NCI-H524 treated with DMSO at 0.1 percent for 48 hours (cell line): Measurements from ENCODE around the gene GNLY.
"Not testable (repeated sequence)": the region's sequence is repeated elsewhere in the genome, so short reads cannot be mapped to it uniquely, and the experiment has no call there.

Experiments used
- DNase-seq: peaks from one replicate; lab custom pipeline; 2025; lab: John Stamatoyannopoulos, UW

GNLY gene

DNA sequence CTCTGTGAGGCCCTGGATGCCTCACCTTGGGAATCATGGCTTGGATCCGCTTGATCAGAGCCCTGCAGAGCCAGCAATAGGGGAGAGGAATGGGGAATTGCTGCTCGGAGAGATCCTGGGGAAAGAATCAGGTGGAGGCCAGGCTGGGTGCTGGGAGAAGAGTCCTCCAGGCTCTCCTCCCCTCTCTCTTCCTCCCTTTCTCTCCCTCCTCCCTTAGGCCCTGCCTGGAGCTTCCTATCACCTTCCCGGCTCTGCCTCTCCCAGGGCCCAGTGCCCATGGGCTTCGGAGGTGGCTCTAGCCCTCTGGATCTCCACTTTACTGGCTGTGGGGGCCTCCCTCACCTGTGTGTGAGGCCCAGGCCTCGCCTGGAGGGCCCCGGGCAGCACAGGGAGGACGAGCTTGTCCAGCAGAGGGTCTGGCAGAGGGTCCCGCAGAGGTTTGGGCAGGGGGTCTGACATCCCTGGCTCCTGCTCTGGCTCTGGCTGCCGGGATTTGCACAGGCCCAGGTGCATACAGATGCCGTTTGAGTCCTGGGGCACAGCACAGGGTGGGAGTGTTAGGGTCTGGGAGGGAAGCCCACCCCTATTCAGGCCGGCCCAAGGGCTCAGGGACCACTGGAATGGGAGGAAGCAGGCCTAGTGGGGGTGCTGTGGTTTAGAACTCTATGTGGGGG is 28.8 kb upstream of the GNLY start:
- DNase-seq: no peak

DNA sequence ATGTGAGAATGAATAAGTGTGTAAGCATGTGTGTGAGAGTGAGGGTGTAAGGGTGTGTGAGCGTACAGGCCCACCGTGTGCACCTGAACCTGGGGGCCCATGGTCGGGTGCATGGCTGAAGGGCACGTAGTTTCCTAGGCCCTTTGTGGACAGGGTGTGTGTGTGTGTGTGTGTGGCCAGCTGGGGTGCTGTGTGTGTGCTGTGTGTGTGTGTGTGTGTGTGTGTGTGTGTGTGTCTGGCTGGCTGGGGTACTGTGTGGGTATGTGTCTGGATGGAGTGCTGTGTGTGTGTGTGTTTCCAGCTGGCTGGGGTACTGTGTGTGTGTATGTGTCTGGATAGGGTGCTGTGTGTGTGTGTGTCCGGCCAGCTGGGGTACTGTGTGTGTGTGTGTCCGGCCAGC is 28.1 kb upstream of the GNLY start:
- no peak for DNase-seq

DNA sequence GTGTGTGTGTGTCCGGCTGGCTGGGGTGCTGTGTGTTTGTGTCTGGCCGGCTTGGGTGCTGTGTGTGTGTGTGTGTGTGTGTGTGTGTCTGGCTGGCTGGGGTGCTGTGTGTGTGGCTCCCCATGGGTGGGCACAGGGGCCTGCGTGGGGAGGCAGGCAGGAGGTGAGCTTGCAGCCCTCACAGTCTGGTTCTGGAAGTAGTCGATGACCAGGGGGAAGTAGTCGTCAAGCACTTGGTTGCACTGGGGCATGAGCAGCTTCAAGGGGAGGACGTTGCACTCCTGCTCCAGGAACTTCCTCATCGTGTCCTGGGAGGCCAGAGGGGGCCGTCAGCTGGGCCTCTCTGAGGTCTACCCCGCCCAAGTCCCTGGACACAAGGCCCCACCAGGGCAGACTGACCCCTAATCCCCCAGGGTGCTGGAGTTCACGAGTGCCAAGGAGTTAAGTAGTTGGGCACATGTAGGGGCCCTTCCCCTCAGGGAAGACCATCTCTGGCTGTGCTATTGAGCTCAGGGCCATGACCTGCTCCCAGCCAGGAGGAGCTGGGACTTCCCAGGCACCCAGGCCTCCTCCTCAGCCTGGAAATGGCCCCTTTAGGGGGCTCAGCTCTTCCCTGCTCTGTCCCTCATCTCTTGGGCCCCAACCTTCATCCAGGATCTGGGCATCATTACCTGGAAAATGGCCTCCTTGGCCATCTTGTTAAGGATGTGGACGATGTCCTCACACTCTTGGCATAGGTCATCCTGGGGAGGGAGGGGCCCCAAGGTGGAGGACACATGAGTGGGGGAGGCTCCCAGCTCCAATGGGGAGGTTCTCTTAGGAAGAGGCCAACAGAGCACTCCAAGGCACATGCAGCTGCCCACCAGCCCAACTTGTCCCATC is 27.5 kb upstream of the GNLY start:
- DNase-seq: no peak

DNA sequence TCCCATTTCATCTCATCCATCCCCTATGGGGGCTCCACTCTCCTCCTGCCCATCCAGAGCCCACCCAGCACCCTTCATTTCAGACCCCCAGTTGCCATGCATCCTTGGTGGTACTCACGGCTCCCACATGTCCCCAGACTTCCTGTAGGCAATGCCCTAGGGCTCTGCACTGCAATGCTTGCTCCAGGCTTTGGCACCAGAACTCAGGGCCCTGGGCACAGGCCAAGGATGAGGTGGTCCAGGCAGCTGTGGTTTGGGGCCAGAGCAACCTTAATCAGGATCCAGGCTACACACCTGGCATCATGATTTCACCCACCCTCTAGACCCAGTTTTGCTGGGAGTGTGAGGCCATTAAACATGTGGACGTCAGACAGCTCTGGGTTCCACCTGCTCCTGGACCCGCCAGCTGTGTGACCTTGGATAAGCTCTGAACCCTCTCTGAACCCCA is 26.6 kb upstream of the GNLY start:
- DNase-seq: no peak

DNA sequence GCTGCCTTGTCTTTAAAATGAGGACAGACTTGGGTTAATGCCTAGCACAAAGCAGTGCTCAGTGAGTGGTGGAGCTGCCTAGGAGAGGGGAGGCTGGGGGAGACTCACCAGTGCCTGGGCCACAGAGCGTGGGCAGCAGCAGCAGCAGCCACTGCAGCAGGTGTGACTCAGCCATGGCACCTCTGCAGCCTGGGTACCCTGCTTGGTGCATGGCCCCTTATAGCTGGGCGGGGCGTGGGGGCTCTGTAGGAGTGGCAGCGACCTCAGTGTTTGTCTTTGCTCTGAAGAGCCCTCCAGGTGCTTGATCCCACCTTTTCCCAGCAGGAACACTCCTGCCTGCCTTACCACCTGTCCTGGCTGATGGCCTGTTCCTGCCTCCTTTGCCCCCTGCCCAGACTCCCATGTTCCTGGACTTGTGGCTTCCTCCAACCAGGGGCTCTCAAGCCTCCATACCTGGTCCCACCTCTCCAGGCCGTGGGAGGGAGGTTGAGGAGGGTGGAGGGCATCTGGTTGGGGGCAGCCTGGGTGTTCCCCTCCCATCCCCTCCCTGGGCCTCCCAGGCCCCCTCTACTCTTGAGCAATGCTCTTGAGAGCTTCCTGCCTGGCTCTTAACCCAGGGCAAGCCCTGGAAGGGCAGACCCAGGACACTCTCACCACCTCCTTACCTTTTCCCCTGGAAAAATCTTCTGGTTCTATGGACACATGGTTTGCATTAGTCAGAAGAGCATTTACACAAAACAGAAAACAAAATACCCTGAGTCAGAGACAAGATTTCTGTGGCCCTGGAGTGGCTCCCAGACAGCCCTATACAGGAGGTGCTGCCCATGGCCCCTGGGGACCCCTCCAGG is 25.9 kb upstream of the GNLY start, which contains the start of gene SFTPB:
Gene SFTPB (minus strand): TSS at position 191 of the 848 bp plus-strand sequence. CDS start 16 bp downstream, at position 175.
- DNase-seq: no peak

GRCh38 chr2:85668857-85669142 is 25.4 kb upstream of the GNLY start:
- DNase-seq: no peak

GRCh38 chr2:85669549-85669948 is 24.6 kb upstream of the GNLY start:
- no peak for DNase-seq

DNA sequence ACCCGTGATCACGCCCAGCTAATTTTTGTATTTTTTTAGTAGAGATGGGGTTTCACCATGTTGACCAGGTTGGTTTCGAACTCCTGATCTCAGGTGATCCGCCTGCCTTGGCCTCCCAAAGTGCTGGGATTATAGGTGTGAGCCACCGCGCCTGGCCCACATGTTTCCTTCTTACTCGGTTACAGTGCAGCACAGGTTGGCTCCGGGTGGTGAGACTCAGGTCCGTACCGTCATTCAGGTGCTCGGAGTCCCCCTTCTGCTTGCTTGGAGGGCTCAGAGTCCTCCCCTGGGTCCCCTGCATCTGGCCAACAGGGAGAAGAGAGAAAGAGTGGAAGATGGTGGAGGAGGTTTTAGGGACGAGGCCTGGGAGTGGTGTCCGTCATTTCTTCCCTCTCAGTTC is 23.7 kb upstream of the GNLY start:
- not testable (repeated sequence) for DNase-seq

GRCh38 chr2:85672456-85672855 is 21.7 kb upstream of the GNLY start:
- no peak for DNase-seq

- DNase-seq: no peak
Measured at GRCh38 chr2:85673716-85674375, 20.3 kb upstream of the GNLY start.

DNA sequence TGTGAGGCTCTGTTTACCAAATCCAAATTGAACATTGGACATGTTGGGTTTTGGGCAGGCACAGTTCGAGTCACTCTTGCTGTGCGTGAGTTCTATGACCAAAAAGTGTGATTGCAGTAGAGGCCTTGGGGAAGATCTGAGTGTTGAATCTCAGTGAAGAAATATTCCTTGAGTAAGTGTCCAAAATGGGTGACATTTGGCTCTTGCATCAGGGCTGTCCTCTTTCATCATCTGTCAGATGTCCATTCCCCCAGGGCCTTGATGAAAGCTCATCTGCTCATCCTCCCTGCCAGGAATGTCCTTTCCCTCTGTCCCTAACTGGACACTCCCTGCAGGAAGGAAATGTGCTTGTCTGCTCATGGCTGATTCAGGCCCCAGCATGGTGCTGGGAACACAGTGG is 19.7 kb upstream of the GNLY start:
- DNase-seq: no peak

GRCh38 chr2:85675427-85675826 is 18.7 kb upstream of the GNLY start:
- no peak for DNase-seq

DNA sequence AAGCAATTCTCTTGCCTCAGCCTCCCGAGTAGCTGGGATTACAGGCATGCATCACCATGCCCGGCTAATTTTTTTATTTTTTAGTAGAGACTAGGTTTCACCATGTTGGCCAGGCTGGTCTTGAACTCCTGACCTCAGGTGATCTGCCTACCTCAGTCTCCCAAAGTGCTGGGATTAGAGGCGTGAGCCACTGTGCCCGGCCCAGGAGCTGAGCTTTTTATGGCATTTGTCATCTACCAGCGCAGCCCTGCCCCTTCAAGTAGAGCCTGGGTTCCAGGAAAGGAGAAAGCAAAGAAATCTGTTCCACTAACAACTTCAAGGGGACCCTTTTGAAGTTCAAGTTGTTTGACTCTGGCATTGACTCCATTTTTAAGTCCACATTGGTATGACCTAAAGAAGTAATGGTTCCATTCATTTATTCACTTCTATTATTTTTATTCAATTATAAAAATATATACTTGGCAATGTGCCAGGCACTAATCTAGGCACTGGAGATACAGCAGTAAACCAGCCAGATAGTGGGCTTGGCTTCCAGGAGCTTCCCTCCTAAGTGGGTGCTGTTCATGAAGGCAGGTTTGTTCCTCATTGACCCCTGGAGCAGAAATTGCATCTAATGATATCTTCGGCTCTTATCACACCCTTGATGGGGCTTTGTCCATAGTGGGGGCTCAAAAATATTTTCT is 18.2 kb upstream of the GNLY start:
- no peak for DNase-seq

DNA sequence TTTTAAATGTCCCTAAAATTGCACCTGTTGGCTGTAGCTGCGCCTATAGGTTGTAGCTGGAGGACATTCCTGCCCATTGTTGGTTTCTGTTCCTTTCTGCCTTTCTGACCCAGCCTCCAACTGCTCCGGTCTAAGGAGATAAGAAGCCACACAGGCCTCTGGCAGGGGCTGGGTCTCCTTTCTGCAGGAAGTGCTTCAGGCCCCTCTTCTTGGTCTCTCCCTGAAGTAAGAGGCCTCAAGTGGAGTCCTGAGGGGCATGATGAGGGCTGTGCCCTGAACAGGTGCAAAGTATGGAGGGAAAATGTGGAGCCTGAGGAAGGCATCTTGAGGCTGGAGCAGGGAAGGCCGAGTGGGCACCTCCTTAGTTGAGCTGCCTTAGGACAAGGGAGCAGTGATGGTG is 15.8 kb upstream of the GNLY start:
- DNase-seq: no peak

DNA sequence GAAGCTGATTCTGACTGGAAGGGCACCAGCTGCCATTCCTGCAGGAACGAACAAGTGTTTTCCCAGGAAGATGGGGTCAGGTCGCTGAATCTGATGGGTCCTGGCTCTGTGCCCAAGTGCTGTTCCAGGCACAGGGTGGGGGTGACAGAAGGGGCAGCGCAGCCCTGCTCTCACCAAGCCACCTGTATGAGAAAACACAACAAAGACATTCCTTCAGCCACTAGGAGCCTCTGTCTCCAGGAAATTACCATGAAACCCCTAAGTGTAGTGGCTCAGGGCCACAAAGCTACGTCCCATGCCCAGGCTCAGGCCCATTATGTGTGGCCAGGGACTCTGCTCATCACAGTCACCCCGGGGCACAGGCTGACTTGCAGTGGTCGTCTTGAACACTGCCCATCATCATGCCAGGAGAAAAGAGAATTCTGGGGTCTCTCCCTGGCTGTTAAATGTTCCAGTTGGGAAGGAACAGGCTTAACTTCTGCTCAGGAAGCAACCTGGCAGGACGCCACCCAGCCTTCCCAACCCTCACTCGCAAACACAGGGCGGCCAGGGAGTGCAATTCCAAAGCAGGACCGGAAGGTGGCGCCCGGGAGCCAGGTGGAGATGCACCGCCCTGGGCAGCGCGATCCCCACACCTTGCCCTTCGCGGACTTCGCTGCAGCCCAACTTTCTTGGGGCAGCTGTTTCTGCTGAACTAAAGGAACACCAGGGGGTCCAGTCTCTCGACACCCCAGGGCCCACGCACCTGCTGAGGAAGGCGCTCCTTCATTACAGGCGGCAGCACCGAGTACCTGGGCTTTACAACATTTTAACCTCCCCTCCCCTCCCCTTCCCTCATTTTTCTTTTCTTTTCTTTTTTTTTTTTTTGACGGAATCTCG is 15.1 kb upstream of the GNLY start:
- DNase-seq: peak; percentile 28

DNA sequence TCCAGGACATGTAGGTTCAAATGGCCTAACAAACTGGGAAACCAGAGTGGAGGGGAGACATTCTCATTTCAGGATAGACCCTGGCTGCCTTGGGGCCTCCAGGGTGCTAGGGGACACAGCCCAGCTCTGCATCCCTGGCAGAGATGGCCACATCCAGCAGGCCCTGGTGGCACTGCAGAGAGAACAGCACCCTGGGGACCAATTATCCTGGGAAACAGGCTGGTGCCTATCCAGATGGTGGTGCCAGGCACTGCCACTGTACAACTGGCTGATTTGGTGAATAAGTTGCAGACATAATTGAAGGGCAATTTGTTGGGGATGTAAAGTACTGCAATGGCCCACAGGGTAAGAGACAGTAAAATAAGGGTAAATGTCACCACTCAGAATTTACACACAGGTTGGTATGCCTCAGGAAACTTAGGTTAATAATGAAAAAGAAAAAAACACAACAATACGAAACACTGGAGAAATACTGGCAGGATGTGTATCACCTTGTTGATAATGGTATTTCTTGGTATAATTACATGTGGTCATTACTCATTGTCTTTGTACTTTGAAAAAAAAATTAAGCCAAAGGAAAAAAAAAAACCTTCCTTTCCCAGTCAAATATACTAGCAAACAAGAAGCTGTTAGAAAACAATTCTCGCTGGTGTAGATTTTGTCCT is 13.3 kb upstream of the GNLY start:
- peak; percentile 49 for DNase-seq

DNA sequence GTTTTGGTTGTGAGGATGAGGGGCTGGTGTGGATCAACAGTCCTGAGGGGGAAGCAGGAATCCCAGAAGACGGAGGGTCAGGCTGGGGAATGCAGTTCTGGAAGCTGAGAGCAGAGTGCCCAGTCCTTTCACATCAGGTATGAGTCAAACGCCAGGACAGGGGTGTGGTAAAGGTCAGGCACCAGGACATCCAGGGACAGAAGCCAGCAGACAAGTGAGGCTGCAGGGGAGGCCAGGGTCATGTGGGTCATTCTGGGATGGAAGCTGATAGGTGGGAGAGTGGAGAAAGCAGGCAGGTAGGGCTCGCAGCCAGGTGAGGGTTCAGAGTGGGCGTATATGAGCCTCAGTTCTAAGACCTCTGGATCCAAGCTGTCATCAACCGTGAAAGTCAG is 12.8 kb upstream of the GNLY start:
- DNase-seq: no peak

DNA sequence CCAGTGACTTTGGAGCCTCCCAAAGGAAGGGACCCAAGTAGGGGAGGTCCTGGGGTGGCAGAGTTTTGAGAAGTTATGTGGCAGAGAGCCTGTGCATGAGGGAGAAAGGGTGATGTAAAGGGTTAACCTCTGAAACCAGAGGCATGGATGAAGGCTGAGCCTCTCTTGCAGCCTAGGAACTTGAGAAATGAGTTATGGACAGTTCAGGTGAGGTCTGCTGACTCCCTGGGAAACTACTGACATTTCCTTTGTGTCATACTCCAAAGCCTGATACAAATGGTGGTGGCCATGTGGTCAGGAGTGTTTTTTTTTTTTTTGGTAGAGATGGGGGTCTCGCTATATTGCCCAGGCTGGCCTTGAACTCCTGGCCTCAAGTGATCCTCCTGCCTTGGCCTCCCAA is 12.4 kb upstream of the GNLY start:
- DNase-seq: no peak

GRCh38 chr2:85682378-85682777 is 11.8 kb upstream of the GNLY start:
- DNase-seq: no peak

DNA sequence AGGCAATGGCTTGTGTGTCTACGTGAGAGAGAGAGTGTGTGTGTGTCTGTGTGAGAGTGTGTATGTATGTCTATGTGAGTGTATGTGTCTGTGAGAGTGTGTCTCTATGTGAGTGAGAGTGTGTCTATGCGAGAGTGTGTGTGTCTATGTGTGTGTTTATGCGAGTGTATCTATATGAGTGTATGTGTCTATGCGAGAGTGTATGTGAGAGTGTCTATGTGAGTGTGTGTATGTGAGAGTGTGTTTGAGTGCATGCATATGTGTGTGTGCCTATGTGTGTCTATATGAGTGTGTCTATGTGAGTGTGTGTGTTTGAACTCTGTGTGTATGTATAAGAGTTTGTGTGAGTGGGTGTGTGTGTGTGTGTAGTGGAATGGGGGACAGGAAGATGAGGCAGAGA is 9.8 kb upstream of the GNLY start:
- DNase-seq: no peak
